ENCODE measurements around the gene INTS6.

The INTS6 gene

DNA sequence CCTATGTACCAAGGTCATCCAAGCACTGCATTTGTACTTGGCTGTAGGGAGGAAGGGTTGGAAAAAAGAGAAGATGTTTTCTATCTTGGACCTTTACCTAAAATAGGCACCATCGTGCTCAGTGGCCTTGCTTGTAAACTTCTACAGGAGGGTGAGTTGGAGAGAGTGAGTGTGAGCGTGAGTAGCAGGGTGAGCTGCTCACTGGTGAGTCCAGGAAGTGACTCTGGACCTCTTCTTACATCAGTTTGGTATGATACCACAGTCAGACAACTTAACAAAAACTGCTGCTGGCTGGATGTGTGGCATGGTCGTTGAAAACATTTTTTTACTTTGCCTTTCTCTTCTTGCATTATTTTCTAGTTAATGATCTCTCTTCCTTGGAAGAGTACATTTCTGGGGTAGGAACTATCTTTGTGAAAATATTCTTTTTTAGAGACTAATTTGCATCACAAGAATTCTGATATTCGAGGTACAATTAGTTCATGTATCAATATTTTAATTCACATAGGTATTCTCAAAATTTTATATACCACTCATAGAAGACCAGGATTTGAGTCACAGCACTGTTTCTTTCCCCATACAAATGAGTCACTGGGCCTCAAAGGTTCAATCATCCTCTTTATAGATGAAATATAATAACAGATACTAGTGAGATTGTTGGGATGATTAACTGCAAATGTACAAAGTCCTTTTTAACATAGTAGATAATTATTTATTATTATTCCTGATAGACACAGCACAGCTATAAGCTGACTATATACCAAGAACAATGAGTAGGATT, 112.7 kb downstream of the INTS6 start:
- POLR2A ChIA-PET, result no interaction called here

DNA sequence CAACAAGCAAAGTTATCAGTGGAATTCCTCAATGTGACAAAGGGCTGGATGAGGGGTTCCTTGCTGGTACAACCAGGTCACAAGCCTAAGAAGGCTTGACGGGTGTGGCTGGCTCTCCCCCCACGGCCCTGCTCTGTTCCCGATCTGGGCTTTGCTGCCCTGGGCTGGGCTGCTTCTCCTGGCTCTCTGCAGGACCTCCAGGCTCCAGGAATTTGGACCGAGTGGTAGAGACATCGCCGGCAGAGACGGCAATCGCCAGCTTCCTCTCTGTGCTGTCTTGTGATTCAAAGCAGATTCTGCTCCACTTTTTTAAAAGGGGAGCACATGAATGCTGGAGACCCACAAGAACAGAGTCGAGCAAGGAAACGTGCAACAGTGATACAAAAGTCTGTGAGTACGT, 113.5 kb downstream of the INTS6 start, which contains the start of gene SERPINE3:
Gene SERPINE3 (plus strand): TSS at position 338 of the 400 bp plus-strand sequence. CDS start 1,401 bp downstream, outside the sequence.
- POLR2A ChIA-PET, result no interaction called here
- CTCF ChIA-PET, result no interaction called here
- no peak for DNase-seq (ENCODE audit: extremely low spot score)
- TF ChIP-seq SUZ12 (IDR thresholded peaks at IDR 0.05), result no peak
- TF ChIP-seq ELF4 (IDR thresholded peaks at IDR 0.05), result no peak
- TF ChIP-seq FOXA1 (IDR thresholded peaks at IDR 0.05), result no peak
- TF ChIP-seq TARDBP (IDR thresholded peaks at IDR 0.05), result no peak
- no peak for TF ChIP-seq ARNT (IDR thresholded peaks at IDR 0.05)
- TF ChIP-seq SP1 (IDR thresholded peaks at IDR 0.05), result no peak
- TF ChIP-seq ZNF384 (IDR thresholded peaks at IDR 0.05), result no peak
- no peak for TF ChIP-seq FOXM1 (IDR thresholded peaks at IDR 0.05; ENCODE audit: borderline replicate concordance)
- TF ChIP-seq FOXK2 (IDR thresholded peaks at IDR 0.05), result no peak
- no peak for TF ChIP-seq CTBP1 (IDR thresholded peaks at IDR 0.05; ENCODE audit: borderline replicate concordance)
- no peak for TF ChIP-seq HDGF (IDR thresholded peaks at IDR 0.05; ENCODE audit: borderline replicate concordance)
- no peak for TF ChIP-seq L3MBTL2 (conservative IDR thresholded peaks at IDR 0.05)
- TF ChIP-seq LEF1 (IDR thresholded peaks at IDR 0.05; ENCODE audit: borderline replicate concordance), result no peak
- no peak for TF ChIP-seq BHLHE40 (IDR thresholded peaks at IDR 0.05; ENCODE audit: borderline replicate concordance)
- TF ChIP-seq NFRKB (IDR thresholded peaks at IDR 0.05), result no peak

More for the DNA sequence above, 112.7 kb downstream of the INTS6 start:
- TF ChIP-seq ZNF384 (IDR thresholded peaks at IDR 0.05) (no peak), TARDBP (IDR thresholded peaks at IDR 0.05) (no peak), BHLHE40 (IDR thresholded peaks at IDR 0.05; ENCODE audit: borderline replicate concordance) (no peak), L3MBTL2 (conservative IDR thresholded peaks at IDR 0.05) (no peak), FOXK2 (IDR thresholded peaks at IDR 0.05) (no peak), HDGF (IDR thresholded peaks at IDR 0.05; ENCODE audit: borderline replicate concordance) (no peak), ARNT (IDR thresholded peaks at IDR 0.05) (no peak), SP1 (IDR thresholded peaks at IDR 0.05) (no peak), NFRKB (IDR thresholded peaks at IDR 0.05) (no peak), FOXA1 (IDR thresholded peaks at IDR 0.05) (no peak), SUZ12 (IDR thresholded peaks at IDR 0.05) (no peak), ELF4 (IDR thresholded peaks at IDR 0.05) (no peak)
- CTCF ChIA-PET, result no interaction called here
- DNase-seq (ENCODE audit: extremely low spot score), result no peak

DNA sequence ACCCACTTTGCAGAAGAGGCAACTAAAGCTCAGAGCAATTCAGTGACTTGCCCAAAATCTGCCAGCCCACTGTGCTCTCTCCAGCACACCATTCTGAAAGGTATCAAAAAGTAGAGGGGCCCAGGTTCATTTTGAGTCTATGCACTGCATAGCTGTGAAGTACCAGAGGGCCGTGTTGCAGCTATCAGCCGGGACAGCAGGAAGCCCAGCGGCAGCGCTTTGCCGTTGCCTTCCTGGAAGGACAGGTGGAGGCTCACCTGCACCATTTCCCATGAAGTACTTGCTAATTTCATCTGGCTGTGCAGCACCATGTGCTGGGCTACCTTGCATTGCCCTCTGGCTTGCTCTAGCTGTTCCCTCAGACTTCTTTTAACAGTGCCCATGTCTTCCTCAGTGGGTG, 116.1 kb downstream of the INTS6 start:
- ChIA-PET CTCF (no interaction called here), POLR2A (no interaction called here)
- no peak for DNase-seq (ENCODE audit: extremely low spot score)
- no peak for TF ChIP-seq L3MBTL2 (conservative IDR thresholded peaks at IDR 0.05)
- no peak for TF ChIP-seq FOXK2 (IDR thresholded peaks at IDR 0.05)
- no peak for TF ChIP-seq TARDBP (IDR thresholded peaks at IDR 0.05)
- no peak for TF ChIP-seq SP1 (IDR thresholded peaks at IDR 0.05)
- no peak for TF ChIP-seq ARNT (IDR thresholded peaks at IDR 0.05)
- TF ChIP-seq ZNF384 (IDR thresholded peaks at IDR 0.05), result no peak
- TF ChIP-seq HDGF (IDR thresholded peaks at IDR 0.05; ENCODE audit: borderline replicate concordance), result no peak
- no peak for TF ChIP-seq LEF1 (IDR thresholded peaks at IDR 0.05; ENCODE audit: borderline replicate concordance)
- TF ChIP-seq ELF4 (IDR thresholded peaks at IDR 0.05), result no peak
- TF ChIP-seq CTBP1 (IDR thresholded peaks at IDR 0.05; ENCODE audit: borderline replicate concordance), result no peak
- TF ChIP-seq SUZ12 (IDR thresholded peaks at IDR 0.05), result no peak
- TF ChIP-seq BHLHE40 (IDR thresholded peaks at IDR 0.05; ENCODE audit: borderline replicate concordance), result no peak
- no peak for TF ChIP-seq FOXA1 (IDR thresholded peaks at IDR 0.05)
- TF ChIP-seq, protein P1, sequence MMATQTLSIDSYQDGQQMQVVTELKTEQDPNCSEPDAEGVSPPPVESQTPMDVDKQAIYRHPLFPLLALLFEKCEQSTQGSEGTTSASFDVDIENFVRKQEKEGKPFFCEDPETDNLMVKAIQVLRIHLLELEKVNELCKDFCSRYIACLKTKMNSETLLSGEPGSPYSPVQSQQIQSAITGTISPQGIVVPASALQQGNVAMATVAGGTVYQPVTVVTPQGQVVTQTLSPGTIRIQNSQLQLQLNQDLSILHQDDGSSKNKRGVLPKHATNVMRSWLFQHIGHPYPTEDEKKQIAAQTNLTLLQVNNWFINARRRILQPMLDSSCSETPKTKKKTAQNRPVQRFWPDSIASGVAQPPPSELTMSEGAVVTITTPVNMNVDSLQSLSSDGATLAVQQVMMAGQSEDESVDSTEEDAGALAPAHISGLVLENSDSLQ (IDR thresholded peaks at IDR 0.05), result no peak
- TF ChIP-seq NFRKB (IDR thresholded peaks at IDR 0.05), result no peak
- TF ChIP-seq FOXM1 (IDR thresholded peaks at IDR 0.05; ENCODE audit: borderline replicate concordance), result no peak

DNA sequence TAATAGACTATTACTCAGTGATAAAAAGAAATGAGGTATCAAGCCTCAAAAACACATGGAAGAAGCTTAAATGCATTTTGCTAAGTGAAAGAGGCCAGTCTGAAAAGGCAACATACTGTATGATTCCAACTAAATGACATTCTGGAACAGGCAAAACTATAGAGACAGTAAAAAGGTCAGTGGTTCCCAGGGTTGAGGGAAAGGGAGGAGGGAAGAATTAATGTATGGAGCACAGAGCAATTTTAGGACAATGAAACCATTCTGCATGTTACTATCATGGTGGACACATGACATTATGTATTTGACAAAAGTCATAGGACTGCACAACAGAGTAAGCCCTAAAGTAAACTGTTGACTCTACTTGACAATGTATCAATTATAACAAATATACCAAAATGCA, 119.0 kb downstream of the INTS6 start:
- TF ChIP-seq NFRKB (IDR thresholded peaks at IDR 0.05), result no peak
- TF ChIP-seq SUZ12 (IDR thresholded peaks at IDR 0.05), result no peak
- no peak for TF ChIP-seq LEF1 (IDR thresholded peaks at IDR 0.05; ENCODE audit: borderline replicate concordance)
- TF ChIP-seq, protein P1 (IDR thresholded peaks at IDR 0.05), result no peak
- TF ChIP-seq FOXM1 (IDR thresholded peaks at IDR 0.05; ENCODE audit: borderline replicate concordance), result no peak
- no peak for TF ChIP-seq ZNF384 (IDR thresholded peaks at IDR 0.05)
- no peak for TF ChIP-seq FOXK2 (IDR thresholded peaks at IDR 0.05)
- no peak for TF ChIP-seq ARNT (IDR thresholded peaks at IDR 0.05)
- no peak for TF ChIP-seq FOXA1 (IDR thresholded peaks at IDR 0.05)
- no peak for TF ChIP-seq SP1 (IDR thresholded peaks at IDR 0.05)
- TF ChIP-seq CTBP1 (IDR thresholded peaks at IDR 0.05; ENCODE audit: borderline replicate concordance), result no peak
- TF ChIP-seq HDGF (IDR thresholded peaks at IDR 0.05; ENCODE audit: borderline replicate concordance), result no peak
- no peak for TF ChIP-seq L3MBTL2 (conservative IDR thresholded peaks at IDR 0.05)
- POLR2A ChIA-PET, result no interaction called here
- CTCF ChIA-PET, result no interaction called here
- no peak for DNase-seq (ENCODE audit: extremely low spot score)

DNA sequence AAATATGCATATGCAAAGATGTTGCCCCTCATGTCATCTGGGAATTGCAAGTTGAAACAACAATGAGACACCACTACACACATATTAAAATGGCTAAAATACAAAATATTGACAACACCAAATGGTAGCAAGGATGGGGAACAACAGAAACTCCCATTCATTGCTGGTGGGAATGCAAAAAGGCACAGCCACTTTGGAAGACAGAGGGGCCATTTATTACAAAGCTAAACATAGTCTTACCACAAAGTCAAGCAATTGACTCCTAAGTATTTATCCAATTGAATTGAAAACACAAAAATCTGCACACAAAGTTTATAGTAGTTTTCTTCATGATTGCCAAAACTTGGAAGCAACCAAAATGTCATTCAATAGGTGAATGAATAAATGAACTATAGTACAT, 119.4 kb downstream of the INTS6 start:
- ChIA-PET POLR2A (no interaction called here), CTCF (no interaction called here)
- TF ChIP-seq SUZ12 (IDR thresholded peaks at IDR 0.05) (no peak), HDGF (IDR thresholded peaks at IDR 0.05; ENCODE audit: borderline replicate concordance) (no peak), BHLHE40 (IDR thresholded peaks at IDR 0.05; ENCODE audit: borderline replicate concordance) (no peak), NFRKB (IDR thresholded peaks at IDR 0.05) (no peak), ELF4 (IDR thresholded peaks at IDR 0.05) (no peak), LEF1 (IDR thresholded peaks at IDR 0.05; ENCODE audit: borderline replicate concordance) (no peak)
- no peak for DNase-seq (ENCODE audit: extremely low spot score)

DNA sequence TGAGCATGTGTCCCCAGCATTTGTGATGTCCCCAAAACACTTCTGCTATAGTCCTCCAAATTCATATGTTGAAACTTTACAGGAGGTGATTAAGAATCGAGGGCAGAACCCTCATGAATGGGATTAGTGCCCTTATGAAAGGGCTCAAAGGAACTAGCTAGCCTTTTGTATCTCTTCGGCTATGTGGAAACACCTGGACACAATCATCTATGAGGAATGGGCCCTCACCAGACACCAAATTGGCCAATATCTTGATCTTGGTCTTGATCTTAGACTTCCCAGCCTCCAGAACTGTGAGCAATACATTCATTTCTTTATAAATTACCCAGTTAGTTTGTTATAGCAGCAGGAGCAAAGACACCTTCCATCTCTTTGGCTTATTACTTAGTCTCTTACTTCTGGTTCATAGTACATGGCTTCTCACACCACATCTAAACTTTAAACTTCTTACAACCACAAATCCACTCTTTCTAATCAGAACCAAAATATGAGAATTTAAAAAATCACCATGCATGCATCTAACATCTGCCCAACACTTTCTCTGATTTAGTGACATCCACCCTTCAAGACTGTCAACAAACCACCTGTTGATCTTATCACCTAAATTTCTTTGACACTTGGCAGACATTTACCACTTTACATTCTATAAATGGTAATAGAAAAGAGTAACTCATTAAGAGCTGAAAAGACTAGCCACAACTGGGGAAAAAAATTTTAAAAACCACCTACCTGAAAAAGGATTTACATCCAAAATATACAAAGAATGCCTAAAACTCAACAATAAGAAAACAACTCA, 120.1 kb downstream of the INTS6 start:
- CTCF ChIA-PET, result interaction anchor here (0.7 kb wide), 1 partner anchor 796 kb away, joined by 3 read pairs; no protein-coding TSS in a partner anchor
- no peak for TF ChIP-seq SUZ12 (IDR thresholded peaks at IDR 0.05)
- TF ChIP-seq ELF4 (IDR thresholded peaks at IDR 0.05), result no peak
- no peak for TF ChIP-seq CTBP1 (IDR thresholded peaks at IDR 0.05; ENCODE audit: borderline replicate concordance)
- no peak for TF ChIP-seq BHLHE40 (IDR thresholded peaks at IDR 0.05; ENCODE audit: borderline replicate concordance)
- no peak for TF ChIP-seq NFRKB (IDR thresholded peaks at IDR 0.05)
- no peak for TF ChIP-seq FOXK2 (IDR thresholded peaks at IDR 0.05)
- no peak for TF ChIP-seq FOXM1 (IDR thresholded peaks at IDR 0.05; ENCODE audit: borderline replicate concordance)
- no peak for TF ChIP-seq SP1 (IDR thresholded peaks at IDR 0.05)
- TF ChIP-seq ZNF384 (IDR thresholded peaks at IDR 0.05), result no peak
- no peak for TF ChIP-seq ARNT (IDR thresholded peaks at IDR 0.05)
- TF ChIP-seq, protein P1 (IDR thresholded peaks at IDR 0.05), result no peak
- no peak for TF ChIP-seq FOXA1 (IDR thresholded peaks at IDR 0.05)
- TF ChIP-seq TARDBP (IDR thresholded peaks at IDR 0.05), result no peak
- TF ChIP-seq L3MBTL2 (conservative IDR thresholded peaks at IDR 0.05), result no peak
- no peak for TF ChIP-seq LEF1 (IDR thresholded peaks at IDR 0.05; ENCODE audit: borderline replicate concordance)
- TF ChIP-seq HDGF (IDR thresholded peaks at IDR 0.05; ENCODE audit: borderline replicate concordance), result no peak

More for the DNA sequence above, 120.1 kb downstream of the INTS6 start:
- DNase-seq (ENCODE audit: extremely low spot score), result no peak
- POLR2A ChIA-PET, result no interaction called here

Measured in HEK293T (cell line).